ENCODE results near the gene ZBTB7B. TPM values are rescaled to one million over a fixed set of nuclear protein-coding genes. Genes with fewer than 3 reads are reported as not detected.
A peak's percentile ranks its signal among the peaks of the same experiment; 100 is the strongest.

The ZBTB7B gene
- total RNA-seq, 1 donor from 2014 or later, result 23.6 TPM

DNA sequence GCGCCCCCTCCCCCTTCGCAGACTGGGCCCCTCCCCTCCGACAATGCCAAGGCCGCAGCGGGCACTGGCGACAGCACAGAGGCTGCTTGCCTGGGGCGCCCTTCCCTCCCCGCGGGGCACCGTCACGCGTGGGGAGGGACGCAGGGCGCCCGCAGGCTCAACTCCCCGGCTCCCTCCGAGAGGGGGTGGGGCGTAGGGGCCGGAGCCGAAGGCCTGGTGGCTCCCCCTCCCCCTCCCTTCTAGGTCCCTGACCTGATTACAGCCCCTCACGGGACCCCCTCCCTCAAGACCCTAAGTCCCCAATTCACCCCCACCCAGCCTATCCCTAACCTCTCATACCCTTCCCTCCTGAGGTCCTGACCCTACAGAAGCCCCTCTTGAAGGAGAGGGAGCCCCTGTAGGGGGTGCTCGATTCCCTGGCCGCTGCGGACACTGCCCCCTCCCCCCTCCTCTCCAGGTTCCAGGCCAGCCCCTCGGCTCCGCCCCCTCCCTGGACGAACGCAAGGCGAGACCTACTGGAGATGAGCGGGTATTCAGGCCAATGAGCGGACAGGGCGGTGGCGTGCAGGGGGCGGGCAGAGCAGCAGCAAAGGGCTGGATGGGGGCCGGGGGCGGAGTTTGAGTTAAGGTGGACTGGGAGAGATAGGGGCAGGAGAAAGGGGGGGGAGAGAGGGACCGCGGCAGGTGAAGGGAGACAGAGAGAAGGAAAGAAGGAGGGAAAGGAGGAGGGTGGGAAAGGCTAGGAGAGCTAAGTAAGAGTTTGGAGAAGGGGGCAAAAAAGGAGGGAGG is 733 bp upstream of the ZBTB7B start:
- peak; percentile 79 for DNase-seq (ENCODE audit: extremely low read depth, low read depth, low spot score)

DNA sequence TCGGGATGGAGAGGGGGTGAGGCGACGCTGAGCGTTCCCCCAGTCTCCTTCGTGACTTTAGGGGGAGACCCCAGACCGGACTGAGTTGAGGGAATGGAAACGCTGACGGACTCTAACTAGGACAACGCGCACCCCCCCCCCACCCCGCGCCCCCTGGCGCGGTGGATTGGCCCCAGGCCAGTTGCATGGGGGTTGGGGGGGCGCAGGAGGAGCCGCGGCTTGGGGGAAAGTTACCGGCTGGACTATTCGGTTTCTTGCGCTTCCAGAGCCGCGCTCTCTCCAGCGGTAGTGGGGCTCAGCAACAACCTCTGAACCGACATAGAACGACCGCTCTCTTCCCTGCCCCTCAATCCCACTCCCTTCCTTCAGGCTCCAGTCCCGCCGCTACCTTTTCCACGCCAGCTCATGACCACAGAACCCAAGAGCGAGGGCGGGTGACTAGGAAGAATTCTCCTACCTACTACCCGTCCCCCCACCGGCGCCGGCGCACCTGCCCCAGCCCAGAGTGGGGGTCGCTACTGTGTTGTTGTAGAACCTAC is 694 bp downstream of the ZBTB7B start:
- no peak for DNase-seq (ENCODE audit: extremely low read depth, low read depth, low spot score)

DNA sequence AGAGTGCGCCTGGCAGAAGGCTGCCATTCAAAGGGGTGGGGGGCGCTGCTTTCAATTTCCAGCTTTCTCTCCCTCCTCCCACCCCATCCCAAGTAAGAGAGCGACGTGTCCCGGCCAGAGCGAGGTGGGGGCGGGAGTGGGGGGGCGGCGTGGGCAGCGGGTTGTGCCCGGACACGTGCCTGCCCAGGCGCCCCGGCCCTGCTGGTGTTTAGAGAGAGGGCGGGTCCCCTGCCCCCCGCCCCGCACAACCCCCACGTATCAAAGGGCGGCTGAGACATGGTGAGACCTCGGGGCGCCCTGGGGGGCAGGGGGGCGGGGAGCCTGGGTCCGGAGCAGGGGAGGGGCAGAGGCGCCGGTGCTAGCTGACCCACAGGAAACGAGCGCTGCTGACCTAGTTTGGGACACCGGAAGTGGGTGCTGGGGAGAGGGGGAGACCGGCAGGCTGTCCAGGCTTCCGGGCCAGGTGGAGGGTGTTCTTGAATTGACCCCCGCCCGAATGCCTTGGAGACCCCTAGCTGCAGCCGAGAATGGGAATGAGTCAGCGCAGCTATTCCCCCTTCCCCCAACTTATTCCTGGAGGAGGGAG is 1.3 kb downstream of the ZBTB7B start:
- no peak for DNase-seq (ENCODE audit: extremely low read depth, low read depth, low spot score)

- no peak for DNase-seq (ENCODE audit: extremely low read depth, low read depth, low spot score)
Measured at GRCh38 chr1:155004352-155005075, 1.9 kb downstream of the ZBTB7B start.

DNA sequence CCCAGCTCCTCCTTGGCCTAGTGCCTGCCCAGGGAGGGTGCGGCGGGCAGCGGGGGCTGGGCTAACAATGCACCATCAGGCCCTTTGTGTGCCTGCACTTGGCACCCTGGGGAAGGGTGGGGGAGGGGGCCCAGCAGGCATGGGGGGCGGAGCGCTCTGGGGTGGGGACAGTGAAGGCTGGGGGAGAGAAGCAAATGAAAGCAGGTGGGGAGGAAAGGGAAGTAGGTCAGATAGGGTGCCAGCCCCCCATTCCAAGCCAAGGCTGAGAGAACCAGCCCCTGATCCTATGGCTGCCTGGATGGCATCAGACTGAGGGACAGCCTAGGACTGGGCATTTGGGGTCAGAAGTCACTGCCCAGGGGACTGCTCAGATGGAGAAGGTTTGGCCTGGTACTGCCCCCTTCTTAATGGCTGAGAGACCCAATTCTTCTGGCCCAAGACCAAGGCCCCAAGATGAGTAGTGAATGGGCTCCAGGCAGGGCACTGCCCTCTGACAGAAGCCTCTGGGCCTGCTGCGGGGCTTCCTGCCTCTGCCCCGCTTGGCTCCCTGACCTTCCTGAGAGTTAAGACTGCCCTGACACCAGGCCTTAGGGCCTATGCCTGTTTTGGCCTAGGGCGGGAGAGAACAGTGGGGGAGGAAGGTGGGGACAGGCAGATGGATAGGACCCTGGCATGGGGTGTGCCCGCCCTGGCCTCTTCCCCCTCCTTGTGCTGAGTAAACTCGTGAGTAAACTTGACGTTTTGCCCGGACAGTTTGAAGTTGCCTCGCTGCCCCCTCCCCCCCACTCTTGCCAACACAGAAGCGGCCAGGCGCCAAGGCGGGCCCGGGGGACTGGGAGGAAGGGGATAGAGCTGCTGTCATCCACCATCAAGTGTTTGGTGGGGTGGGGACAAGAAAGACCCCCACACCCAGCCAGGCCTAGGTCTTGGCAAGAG is 2.7 kb downstream of the ZBTB7B start:
- no peak for DNase-seq (ENCODE audit: extremely low read depth, low read depth, low spot score)

- no peak for DNase-seq (ENCODE audit: extremely low read depth, low read depth, low spot score)
Measured at GRCh38 chr1:155006601-155007101, 4.0 kb downstream of the ZBTB7B start.

- DNase-seq (ENCODE audit: extremely low read depth, low read depth, low spot score), result no peak
Measured at GRCh38 chr1:155007251-155007828, 4.7 kb downstream of the ZBTB7B start.

- no peak for DNase-seq (ENCODE audit: extremely low read depth, low read depth, low spot score)
Measured at GRCh38 chr1:155008015-155008941, 5.7 kb downstream of the ZBTB7B start.

- no peak for DNase-seq (ENCODE audit: extremely low read depth, low read depth, low spot score)
Measured at GRCh38 chr1:155009221-155009711, 6.7 kb downstream of the ZBTB7B start.

GRCh38 chr1:155009742-155010141 is 7.1 kb downstream of the ZBTB7B start:
- DNase-seq (ENCODE audit: extremely low read depth, low read depth, low spot score), result no peak

- DNase-seq (ENCODE audit: extremely low read depth, low read depth, low spot score), result no peak
Measured at GRCh38 chr1:155010211-155010918, 7.8 kb downstream of the ZBTB7B start.

GRCh38 chr1:155011004-155011416 is 8.4 kb downstream of the ZBTB7B start:
- no peak for DNase-seq (ENCODE audit: extremely low read depth, low read depth, low spot score)

DNA sequence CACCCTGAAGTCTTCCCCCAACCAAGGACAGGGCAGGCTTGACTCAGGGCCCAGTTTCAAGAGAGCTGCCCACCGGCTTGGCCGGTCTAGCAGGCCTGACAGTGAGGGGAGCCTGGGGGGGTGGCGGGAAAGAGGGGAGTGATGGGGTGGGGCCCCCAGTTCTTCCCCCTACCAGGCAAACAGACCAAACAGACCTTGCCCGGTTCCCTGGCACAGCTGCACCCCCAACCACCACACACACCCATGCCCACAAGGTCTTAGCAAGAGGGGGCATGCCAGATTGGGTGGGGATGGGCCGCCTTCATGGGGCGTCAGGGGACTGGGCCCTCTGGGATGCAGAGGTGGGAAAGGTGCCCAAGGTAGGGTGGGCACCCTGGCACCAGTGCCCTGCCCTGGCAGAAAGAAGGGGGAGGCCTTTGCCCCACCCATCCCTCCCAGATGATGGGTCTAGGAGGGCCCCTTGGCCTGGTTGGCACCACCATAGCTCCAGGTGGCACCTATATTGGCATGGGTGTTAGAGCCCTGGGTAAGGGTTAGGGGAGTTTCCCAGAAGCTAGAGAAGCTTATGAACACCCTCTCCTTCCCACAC is 8.9 kb downstream of the ZBTB7B start:
- DNase-seq (ENCODE audit: extremely low read depth, low read depth, low spot score), result no peak

DNA sequence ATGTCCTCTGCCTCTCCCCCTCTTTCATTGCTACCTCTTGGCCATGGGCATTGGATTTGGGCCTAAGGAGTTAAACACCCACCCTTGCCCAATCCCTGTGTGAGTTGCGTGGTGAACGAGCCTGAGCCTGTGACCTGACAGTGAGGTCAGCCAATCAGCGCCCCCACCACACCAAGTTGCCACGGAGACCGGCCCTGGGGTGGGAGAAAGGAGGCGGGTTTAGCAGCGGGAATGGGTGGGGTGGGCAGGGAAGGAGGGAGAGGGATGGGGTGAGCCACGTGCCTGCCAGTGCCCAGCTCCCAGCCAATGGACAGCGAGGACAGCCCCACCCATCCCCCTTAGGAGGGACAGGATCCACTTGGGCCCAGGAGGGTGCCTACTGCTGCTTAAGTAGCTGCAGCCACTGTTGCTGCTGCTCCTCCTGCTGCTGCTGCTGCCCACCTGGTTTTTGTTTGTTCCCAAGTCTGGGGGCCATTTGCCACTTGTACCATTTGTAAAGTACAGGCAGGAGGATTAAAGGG is 9.5 kb downstream of the ZBTB7B start:
- no peak for DNase-seq (ENCODE audit: extremely low read depth, low read depth, low spot score)

- no peak for DNase-seq (ENCODE audit: extremely low read depth, low read depth, low spot score)
Measured at GRCh38 chr1:155012776-155013602, 10.4 kb downstream of the ZBTB7B start.

DNA sequence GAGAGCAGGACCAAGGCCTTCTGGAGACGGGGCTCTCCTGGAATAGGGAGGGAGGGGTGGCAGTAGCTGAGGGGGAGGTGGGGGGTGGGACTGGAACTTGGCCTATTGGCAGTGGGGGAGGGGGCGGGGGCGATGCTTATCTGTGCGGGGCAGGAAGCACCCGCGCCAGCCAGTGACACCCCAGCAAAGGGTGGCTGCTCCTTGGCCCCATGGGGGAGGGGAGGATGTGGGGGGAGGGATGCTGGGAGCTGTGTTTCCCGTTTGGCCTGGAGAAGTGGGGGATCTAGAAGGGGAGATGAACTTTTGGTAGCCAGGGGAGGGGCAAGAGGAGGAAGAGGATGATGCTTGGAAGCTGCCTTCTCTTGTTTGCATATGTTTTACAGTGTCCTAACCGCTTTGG is 11.0 kb downstream of the ZBTB7B start:
- DNase-seq (ENCODE audit: extremely low read depth, low read depth, low spot score), result no peak

Data from glomerular endothelial cell (primary cell).